ENCODE measurements around the gene SAMD14.

The SAMD14 gene

GRCh38 chr17:50129728-50130558, at the start of gene SAMD14:
TSS of gene SAMD14 (minus strand) at chr17:50130160. CDS start at chr17:50124959, 5,201 bp downstream.
- no peak for DNase-seq (ENCODE audit: low read depth)

DNA sequence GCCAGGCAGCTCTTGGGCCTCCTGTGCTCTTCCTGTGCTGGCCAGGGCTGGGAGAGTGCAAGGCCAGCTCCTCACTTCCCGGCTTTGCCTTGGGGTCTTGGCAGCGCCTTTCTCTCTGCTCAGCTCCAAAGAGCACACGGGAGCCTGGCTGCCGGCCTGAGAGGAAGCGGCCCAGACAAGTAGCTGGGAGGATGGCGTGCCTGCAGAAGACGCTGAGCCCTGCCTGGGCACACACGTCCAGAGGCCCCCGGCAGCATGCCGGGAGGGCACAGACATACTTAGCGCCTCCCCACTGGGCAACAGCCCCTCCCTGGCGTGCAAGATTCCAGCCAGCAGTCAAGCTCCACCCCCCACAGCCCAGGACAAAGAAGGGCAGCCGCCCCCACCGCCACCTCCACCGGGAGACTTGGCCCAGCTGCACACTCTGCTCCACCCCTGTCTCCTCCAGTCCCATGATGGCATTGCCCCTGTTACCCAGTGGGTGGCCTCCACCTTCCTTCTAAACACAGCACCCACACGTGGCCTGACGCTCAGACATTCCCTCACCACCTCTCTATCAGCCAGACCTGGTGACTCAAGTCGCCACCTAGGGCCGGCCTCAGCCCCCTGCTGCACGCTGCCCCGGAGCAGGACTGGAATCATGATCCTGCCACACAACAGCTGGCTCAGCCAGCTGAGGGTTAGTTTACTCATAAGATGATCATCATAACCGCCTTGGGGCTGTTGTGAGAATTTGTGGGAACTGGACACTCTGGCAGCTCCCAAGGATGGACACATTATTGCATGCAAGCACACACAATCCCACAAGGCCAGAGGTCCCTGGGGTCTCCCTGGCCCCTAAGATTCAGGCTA, 48.2 kb upstream of the SAMD14 start:
- DNase-seq (ENCODE audit: low read depth): no peak

- no peak for DNase-seq (ENCODE audit: low read depth)
Measured at GRCh38 chr17:50177476-50177875, 47.5 kb upstream of the SAMD14 start.

GRCh38 chr17:50176559-50177357, 46.8 kb upstream of the SAMD14 start:
- DNase-seq (ENCODE audit: low read depth): no peak

DNA sequence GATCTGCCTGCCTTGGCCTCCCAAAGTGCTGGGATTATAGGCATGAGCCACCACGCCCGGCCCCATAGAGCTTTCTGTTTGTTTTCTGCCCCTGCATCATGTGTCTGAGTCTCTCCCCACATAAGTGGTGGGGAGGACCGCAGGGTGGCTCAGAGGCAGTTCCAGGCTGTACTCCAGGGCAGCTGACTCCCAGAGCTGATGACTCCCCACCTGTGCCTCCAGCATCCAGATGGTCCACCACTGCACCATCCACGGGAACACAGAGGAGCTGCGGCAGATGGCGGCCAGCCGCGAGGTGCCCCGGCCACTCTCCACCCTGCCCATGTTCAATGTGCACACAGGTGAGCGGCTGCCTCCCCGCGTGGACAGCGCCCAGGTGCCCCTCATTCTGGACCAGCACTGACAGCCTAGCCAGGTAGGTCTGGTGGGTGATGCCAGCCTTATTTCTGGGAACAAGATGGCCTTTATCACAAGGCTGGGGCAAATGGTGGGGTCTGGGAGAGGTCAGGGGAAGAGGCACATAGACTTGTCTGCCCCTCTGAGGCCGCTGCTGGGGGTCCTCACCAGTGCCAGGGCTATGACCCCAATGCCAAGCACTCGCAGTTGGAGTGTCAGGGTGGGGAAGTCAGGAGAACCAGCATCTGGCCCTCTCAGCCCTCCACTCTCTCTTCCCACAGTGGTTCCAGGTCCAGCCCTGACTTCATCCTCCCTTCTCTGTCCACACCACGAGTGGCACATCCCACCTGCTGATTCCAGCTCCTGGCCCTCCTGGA, 45.3 kb upstream of the SAMD14 start:
- DNase-seq (ENCODE audit: low read depth): no peak

DNA sequence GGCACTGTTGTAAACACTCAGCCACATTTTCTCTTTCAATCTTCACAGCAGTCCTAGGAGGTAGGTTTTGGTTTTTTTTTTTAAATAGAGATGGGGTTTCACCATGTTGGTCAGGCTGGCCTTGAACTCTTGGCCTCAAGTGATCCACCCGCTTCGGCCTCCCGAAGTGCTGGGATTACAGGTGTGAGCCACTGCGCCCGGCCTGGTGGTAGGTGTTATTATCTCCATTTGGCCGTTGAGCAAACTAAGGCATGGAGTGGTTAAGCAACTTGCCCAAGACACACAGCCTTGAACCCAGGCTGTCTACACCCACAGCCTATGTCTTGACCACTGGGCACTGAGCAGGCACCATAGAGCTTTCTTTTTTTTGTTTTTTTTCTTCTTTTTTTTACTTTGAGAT, 44.5 kb upstream of the SAMD14 start:
- no peak for DNase-seq (ENCODE audit: low read depth)

DNA sequence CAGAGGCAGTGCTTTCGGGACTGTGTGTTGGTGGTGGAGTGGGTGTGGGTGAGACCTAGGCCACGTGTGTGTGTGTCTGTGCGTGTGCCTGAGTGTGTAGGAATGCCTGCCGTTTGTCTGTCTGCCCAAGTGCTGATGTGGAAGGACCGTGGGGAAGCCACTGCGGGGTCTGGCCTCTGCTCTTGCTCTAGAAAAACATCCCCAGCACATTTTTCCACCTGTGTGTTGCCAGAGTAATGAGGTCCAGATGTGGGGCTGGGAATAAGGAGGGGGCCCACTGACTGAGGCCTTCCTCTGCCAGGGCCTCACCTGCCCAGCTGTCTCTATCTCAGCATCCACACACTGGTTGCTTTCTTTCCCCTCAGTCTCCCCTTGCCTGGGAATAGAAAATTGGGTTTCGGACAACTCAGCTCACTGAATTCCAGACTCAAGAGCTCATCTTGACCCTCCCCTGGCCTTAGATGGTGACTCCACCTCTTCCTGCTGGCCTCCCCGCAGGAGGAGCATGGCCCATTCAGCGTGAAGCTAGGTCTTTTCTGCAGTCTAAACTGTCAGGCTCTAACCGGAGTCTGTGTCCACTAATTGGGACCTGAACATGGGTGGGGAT, 43.5 kb upstream of the SAMD14 start:
- no peak for DNase-seq (ENCODE audit: low read depth)

- no peak for DNase-seq (ENCODE audit: low read depth)
Measured at GRCh38 chr17:50172936-50173334, 43.0 kb upstream of the SAMD14 start.

DNA sequence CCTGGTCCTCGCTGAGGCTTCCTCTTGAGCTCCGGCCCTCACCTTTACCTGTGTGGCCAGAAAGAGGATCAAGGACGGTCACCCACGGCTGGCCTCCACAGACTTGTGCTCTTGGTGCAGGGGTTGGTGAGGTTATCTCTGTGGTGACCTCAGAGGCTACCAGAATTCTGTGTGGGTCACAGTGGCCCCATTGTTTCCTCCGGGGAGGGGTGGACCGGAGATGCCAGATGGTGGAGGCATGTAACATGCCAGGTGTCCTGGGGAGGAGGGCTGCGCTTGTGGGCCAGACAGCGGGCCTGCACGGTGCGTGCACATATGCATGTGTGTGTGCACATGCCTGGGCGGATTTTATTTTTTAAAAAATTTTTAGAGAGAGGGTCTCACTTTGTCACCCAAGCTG, 42.2 kb upstream of the SAMD14 start:
- DNase-seq (ENCODE audit: low read depth): no peak

- no peak for DNase-seq (ENCODE audit: low read depth)
Measured at GRCh38 chr17:50171371-50172071, 41.6 kb upstream of the SAMD14 start.

GRCh38 chr17:50170662-50171370, 40.9 kb upstream of the SAMD14 start:
- no peak for DNase-seq (ENCODE audit: low read depth)

GRCh38 chr17:50169881-50170459, 40.0 kb upstream of the SAMD14 start:
- no peak for DNase-seq (ENCODE audit: low read depth)

DNA sequence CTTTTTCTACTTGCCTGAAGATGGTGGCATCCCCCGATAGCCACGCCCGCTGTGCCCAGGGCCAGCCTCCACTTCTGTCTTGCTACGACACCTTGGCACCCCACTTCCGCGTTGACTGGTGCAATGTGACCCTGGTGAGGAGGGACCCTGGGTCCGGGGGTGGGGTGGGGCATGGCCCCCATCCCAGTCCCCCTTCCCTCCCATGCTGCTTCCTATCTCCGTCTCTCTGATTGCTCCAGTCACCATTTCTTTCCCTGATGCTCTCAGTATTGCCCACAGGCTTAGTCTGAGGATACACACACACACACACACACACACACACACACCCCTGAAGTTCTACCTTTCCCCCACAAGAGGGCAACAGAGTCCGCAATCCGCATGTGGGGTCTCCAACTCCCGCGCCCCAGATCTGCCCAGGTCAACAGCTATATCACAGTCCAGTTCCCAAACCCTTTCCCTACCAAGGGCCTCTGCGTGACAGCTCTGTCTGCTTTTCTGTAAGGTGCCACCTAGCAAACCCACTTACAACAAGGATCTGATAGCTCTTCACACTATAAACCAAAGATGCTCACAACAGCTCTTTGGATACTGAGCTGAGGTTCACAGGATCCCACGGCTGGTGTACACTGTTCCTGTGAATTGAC, 39.3 kb upstream of the SAMD14 start:
- DNase-seq (ENCODE audit: low read depth): peak; percentile 37

- DNase-seq (ENCODE audit: low read depth): no peak
Measured at GRCh38 chr17:50168319-50168718, 38.4 kb upstream of the SAMD14 start.

- DNase-seq (ENCODE audit: low read depth): no peak
Measured at GRCh38 chr17:50167371-50167770, 37.4 kb upstream of the SAMD14 start.

- no peak for DNase-seq (ENCODE audit: low read depth)
Measured at GRCh38 chr17:50166518-50167181, 36.7 kb upstream of the SAMD14 start.

GRCh38 chr17:50165867-50166517, 36.0 kb upstream of the SAMD14 start, which contains the start of gene SGCA:
TSS of gene SGCA (plus strand) at chr17:50166005. CDS start at chr17:50166041, 36 bp downstream.
- DNase-seq (ENCODE audit: low read depth): no peak

DNA sequence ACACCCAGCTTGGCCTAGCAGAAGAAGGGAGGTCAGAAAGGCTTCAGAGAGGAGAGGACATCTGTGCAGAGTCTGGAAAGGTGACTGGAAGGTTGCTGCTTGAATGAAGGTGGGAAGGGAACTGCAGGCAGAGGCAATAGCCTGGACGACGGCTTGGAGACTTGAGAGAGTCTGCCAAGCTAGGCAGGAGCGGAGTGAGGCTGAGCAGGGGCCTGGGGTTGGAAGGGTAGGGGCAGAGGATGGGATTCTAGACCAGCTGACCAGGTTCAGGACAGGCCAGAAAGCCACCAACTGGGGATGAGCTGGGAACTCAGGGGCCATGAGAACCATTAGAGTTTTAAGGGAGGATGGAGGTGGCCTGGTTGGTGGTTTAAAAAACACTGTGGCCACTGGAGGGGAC, 35.5 kb upstream of the SAMD14 start:
- DNase-seq (ENCODE audit: low read depth): no peak

All from stimulated activated CD8-positive, alpha-beta memory T cell treated with anti-CD3 and anti-CD28 coated beads, Interleukin-12 subunit alpha, Interleukin-12 subunit beta, amount 100 ng/mL, for 4 hours (primary cell).